ENCODE measurements around the gene PLCB2. TPM values are rescaled to one million over a fixed set of nuclear protein-coding genes. Genes with fewer than 3 reads are reported as not detected.
A peak's percentile ranks its signal among the peaks of the same experiment; 100 is the strongest.

The PLCB2 gene
- total and polyA plus RNA-seq, 9 of the 15 experiments (the other 6 are each of a cell fraction or from before 2014, with no cell fraction given), result 0.37 to 12.3 (median 8.0) TPM

GRCh38 chr15:40344631-40345120, 36.9 kb upstream of the PLCB2 start (continued):
- TF ChIP-seq, protein P1, sequence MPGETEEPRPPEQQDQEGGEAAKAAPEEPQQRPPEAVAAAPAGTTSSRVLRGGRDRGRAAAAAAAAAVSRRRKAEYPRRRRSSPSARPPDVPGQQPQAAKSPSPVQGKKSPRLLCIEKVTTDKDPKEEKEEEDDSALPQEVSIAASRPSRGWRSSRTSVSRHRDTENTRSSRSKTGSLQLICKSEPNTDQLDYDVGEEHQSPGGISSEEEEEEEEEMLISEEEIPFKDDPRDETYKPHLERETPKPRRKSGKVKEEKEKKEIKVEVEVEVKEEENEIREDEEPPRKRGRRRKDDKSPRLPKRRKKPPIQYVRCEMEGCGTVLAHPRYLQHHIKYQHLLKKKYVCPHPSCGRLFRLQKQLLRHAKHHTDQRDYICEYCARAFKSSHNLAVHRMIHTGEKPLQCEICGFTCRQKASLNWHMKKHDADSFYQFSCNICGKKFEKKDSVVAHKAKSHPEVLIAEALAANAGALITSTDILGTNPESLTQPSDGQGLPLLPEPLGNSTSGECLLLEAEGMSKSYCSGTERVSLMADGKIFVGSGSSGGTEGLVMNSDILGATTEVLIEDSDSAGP (CRISPR knock-in tag; IDR thresholded peaks at IDR 0.05), result no peak
- no peak for TF ChIP-seq CEBPB (tag; IDR thresholded peaks at IDR 0.05)
- TF ChIP-seq JUN (IDR thresholded peaks at IDR 0.05; ENCODE audit: borderline replicate concordance, low read depth, low read length), result no peak
- TF ChIP-seq JUN (CRISPR knock-in tag; IDR thresholded peaks at IDR 0.05; ENCODE audit: borderline replicate concordance), result 0 out of 2 replicates have a peak, but pooled peaks have one; percentile 29
- no peak for TF ChIP-seq HDGF (IDR thresholded peaks at IDR 0.05)
- no peak for TF ChIP-seq PHB (CRISPR knock-in tag; IDR thresholded peaks at IDR 0.05)
- TF ChIP-seq REST (IDR thresholded peaks at IDR 0.05; ENCODE audit: borderline replicate concordance), result peak; percentile 72
- no peak for TF ChIP-seq REST (CRISPR knock-in tag; IDR thresholded peaks at IDR 0.05; ENCODE audit: low read depth)
- TF ChIP-seq NR4A1 (CRISPR knock-in tag; IDR thresholded peaks at IDR 0.05), result no peak
- TF ChIP-seq NR4A1 (tag; IDR thresholded peaks at IDR 0.05), result no peak
- TF ChIP-seq KLF13 (tag; IDR thresholded peaks at IDR 0.05; ENCODE audit: borderline replicate concordance, low read depth), result no peak
- no peak for TF ChIP-seq NBN (IDR thresholded peaks at IDR 0.05; ENCODE audit: low read depth)
- no peak for TF ChIP-seq HDAC6 (IDR thresholded peaks at IDR 0.05; ENCODE audit: low read depth, low read length)
- peak; percentile 88 for TF ChIP-seq SMC3 (conservative IDR thresholded peaks at IDR 0.05; ENCODE audit: insufficient read depth, low read depth, low read length)
- no peak for TF ChIP-seq ZBTB17 (CRISPR knock-in tag; IDR thresholded peaks at IDR 0.05)
- TF ChIP-seq ARNT (IDR thresholded peaks at IDR 0.05), result no peak
- no peak for TF ChIP-seq EWSR1 (IDR thresholded peaks at IDR 0.05; ENCODE audit: borderline replicate concordance, low read depth, partially characterized antibody)
- TF ChIP-seq, protein P2, sequence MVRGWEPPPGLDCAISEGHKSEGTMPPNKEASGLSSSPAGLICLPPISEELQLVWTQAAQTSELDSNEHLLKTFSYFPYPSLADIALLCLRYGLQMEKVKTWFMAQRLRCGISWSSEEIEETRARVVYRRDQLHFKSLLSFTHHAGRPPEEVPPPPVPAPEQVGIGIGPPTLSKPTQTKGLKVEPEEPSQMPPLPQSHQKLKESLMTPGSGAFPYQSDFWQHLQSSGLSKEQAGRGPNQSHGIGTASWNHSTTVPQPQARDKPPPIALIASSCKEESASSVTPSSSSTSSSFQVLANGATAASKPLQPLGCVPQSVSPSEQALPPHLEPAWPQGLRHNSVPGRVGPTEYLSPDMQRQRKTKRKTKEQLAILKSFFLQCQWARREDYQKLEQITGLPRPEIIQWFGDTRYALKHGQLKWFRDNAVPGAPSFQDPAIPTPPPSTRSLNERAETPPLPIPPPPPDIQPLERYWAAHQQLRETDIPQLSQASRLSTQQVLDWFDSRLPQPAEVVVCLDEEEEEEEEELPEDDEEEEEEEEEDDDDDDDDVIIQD (CRISPR knock-in tag; IDR thresholded peaks at IDR 0.05), result no peak
